ENCODE results near the gene RIMBP3C.

The RIMBP3C gene

DNA sequence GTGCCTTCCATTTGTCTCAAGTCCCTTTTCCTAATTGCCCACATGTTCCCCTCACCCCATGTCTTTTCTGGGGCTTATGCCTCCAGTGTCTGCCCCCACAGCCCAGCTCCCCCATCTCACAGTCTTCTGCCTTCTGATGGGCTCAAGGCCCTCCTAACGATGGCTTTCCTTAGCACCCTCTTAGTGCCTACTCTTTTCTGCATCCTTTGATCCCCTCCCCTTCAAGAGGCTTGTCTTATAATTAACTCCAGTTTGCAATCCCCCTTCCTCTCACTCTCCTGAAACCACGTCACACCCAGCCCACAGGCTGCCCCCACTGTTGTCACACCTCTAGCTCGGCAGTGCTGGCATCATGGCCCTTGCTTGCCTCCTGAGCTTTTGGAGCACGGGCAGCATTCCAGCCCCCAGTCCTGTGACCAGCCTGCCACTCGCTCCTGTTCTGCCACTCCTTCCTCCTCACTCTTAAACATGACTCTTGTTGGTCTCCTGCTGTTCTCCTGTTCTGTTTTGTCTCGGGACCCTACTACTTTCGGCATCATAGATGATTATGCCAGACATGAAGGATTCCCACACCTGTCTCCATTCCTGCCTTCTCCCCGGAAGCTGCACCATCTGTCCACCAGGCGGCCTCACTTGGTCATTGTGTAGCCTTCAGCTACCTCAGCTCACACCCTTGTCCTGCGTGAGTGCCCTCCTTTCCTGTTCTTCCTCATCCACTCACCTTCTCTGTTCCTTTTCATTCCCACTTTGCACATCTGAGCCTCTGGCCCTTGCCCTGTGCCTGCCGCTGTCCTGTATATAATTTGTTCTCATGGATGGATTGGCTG lies 42.4 kb upstream of the RIMBP3C start:
- Histone ChIP-seq H3K4me3 (no peak overlapping the region), H3K9me3 (no peaks in the 10 kb centered on the region), H3K36me3 (peaks cover 9 to 46% (median 31%) of the 10 kb centered on the region in 3 donors), H3K27ac (no peak overlapping the region), H3K27me3 (no peaks in the 10 kb centered on the region), H3K4me1 (peaks cover 0 to 60% (median 31%) of the 10 kb centered on the region in 4 donors)
- intact Hi-C loops (cut with DNase I; ENCODE audit: low total_unique reads) = no loop called here
- TF ChIP-seq, protein P1, sequence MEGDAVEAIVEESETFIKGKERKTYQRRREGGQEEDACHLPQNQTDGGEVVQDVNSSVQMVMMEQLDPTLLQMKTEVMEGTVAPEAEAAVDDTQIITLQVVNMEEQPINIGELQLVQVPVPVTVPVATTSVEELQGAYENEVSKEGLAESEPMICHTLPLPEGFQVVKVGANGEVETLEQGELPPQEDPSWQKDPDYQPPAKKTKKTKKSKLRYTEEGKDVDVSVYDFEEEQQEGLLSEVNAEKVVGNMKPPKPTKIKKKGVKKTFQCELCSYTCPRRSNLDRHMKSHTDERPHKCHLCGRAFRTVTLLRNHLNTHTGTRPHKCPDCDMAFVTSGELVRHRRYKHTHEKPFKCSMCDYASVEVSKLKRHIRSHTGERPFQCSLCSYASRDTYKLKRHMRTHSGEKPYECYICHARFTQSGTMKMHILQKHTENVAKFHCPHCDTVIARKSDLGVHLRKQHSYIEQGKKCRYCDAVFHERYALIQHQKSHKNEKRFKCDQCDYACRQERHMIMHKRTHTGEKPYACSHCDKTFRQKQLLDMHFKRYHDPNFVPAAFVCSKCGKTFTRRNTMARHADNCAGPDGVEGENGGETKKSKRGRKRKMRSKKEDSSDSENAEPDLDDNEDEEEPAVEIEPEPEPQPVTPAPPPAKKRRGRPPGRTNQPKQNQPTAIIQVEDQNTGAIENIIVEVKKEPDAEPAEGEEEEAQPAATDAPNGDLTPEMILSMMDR (IDR thresholded peaks at IDR 0.05) = no peak
- DNase-seq = no peak

DNA sequence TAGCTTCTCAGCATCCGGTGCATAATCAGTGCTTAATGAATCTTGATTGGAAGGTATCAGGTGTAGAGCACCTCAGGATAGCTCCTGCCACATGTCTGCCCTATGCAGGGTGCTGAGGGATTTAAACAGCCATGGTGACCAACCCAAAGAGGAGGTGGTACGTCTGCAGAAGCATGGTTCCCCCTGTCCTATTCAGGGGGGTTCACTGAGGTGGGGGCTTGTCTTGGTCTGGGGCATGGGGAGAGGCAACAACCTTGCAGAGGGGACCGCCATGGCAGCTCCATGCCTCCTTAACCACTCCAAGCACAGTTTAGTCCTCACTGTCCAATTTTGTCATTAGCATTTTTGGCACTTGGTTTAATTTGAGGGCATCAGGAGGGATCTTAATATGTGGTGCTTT lies 41.2 kb upstream of the RIMBP3C start:
- Histone ChIP-seq H3K27ac (no peak overlapping the region), H3K27me3 (no peaks in the 10 kb centered on the region), H3K36me3 (peaks cover 9 to 46% (median 31%) of the 10 kb centered on the region in 3 donors), H3K4me3 (no peak overlapping the region), H3K4me1 (peaks cover 0 to 71% (median 31%) of the 10 kb centered on the region in 4 donors), H3K9me3 (no peaks in the 10 kb centered on the region)
- TF ChIP-seq, protein P1 (IDR thresholded peaks at IDR 0.05) = no peak
- intact Hi-C loops (cut with DNase I; ENCODE audit: low total_unique reads) = no loop called here
- no peak for DNase-seq

DNA sequence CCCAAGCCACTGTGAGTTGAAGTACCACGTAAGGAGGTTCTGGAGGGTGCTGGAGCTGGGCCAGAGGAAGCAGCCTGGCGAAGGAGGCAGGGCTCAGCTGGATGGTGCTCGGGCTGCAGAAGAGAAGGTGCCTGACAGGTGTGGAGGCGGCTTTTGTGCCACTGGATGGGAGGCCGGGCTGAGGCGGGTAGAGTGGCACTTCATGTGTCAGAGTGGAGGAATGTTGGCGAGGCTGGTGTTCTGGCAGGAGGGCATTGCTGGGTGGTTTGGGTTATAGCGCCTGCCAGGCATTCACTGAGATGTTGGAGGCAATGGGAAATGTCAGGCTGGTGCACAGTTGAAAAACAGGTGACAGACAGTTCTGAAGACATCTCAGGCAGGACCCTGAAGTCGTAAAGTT lies 40.4 kb upstream of the RIMBP3C start:
- TF ChIP-seq, protein P1 (IDR thresholded peaks at IDR 0.05) = no peak
- Histone ChIP-seq H3K27ac (peak overlapping the region in 1 of 2 donors; percentile 47), H3K36me3 (peaks cover 9 to 40% (median 28%) of the 10 kb centered on the region in 3 donors), H3K27me3 (no peaks in the 10 kb centered on the region), H3K9me3 (no peaks in the 10 kb centered on the region), H3K4me1 (peaks cover 0 to 79% (median 31%) of the 10 kb centered on the region in 4 donors), H3K4me3 (no peak overlapping the region)
- intact Hi-C loops (cut with DNase I; ENCODE audit: low total_unique reads) = no loop called here
- DNase-seq = peak in 1 of 2 donors; percentile 70

DNA sequence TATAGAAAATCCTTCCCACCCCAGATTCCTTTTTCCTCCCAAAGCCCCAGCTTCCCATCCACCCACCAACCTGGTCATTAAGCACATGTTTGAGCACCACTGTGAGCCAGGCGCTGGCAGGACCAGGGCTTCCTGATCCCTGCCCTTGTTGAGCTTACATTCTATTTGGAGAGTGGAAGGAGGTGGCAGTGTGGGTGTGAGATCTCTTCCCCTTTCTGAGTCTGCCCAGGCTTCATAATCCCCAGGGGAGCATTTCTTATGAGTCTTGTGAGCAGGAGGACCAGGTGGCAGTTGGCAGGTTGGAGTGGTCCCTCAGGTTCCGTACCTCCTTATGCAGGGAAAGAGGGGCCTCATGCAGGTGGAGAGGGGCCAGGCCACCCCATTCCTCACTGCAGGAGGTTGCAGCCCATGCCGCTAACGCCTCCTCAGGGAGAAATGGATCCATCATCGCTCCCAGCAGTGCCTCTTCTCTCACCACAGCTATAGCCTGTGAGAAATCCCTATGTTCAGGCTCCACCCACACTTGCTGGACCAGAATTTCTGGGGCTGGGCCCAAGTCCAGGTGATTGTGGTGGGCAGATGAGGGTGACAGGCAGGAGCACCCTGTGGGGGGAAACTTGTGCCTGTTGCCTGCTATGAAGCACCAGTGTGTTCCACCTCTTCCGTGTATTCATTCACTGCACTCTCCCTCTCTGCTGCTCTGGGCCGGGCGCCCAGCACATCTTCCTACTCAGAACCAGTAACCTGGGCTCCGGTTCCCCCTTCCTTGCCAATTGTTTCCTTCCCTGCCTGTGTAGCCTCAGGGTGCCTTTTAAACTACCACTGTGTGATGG lies 39.8 kb upstream of the RIMBP3C start:
- Histone ChIP-seq H3K9me3 (no peaks in the 10 kb centered on the region), H3K36me3 (peaks cover 9 to 33% (median 24%) of the 10 kb centered on the region in 3 donors), H3K4me1 (peaks cover 0 to 83% (median 31%) of the 10 kb centered on the region in 4 donors), H3K4me3 (no peak overlapping the region), H3K27ac (peak overlapping the region in 1 of 2 donors; percentile 47), H3K27me3 (no peaks in the 10 kb centered on the region)
- TF ChIP-seq, protein P1 (IDR thresholded peaks at IDR 0.05) = no peak
- intact Hi-C loops (cut with DNase I; ENCODE audit: low total_unique reads) = no loop called here
- no peak for DNase-seq

DNA sequence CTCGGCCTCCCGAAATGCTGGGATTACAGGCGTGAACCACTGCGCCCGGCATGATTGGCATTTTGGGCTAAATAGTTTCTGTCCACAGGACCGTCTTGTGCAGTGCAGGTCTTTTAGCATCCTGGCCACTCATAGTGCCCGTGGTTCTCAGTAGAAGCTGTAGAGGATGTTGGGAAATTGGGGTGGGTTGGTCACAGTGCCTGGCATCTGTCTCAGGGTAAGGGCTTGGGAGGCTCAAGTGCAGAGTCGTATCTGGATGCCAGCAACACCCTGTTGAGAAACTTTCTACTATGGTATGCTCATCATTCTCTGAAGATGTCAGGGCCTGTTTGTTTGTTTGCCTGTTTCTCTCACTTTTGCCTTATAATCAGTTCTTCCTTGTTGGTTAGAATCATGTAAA lies 38.1 kb upstream of the RIMBP3C start:
- TF ChIP-seq, protein P1 (IDR thresholded peaks at IDR 0.05) = no peak
- intact Hi-C loops (cut with DNase I; ENCODE audit: low total_unique reads) = no loop called here
- H3K9me3 ChIP-seq = no peaks in the 10 kb centered on the region
- no peak overlapping the region for H3K4me3 ChIP-seq
- H3K36me3 ChIP-seq = peaks cover 7 to 17% (median 8%) of the 10 kb centered on the region in 3 donors
- H3K4me1 ChIP-seq = peaks cover 0 to 90% (median 31%) of the 10 kb centered on the region in 4 donors
- no peak for DNase-seq
- H3K27ac ChIP-seq = no peak overlapping the region
- no peaks in the 10 kb centered on the region for H3K27me3 ChIP-seq

All from tibial artery (tissue), 4 donors.